GM19467 (cell line): ENCODE results near the gene PIP4K2A.
"Not testable (repeated sequence)": the region's sequence is repeated elsewhere in the genome, so short reads cannot be mapped to it uniquely, and the experiment has no call there.

Experiments
- ATAC-seq: cut with Tn5 transposase; IDR thresholded peaks from one replicate; pipeline ENCODE4 v1.9.1; 2021; ENCODE audit warnings: mild to moderate bottlenecking, moderate library complexity; ENCODE audit not compliant: unreplicated experiment

The PIP4K2A gene

GRCh38 chr10:22719406-22720042 lies 5.1 kb upstream of the PIP4K2A start:
- ATAC-seq: no peak

DNA sequence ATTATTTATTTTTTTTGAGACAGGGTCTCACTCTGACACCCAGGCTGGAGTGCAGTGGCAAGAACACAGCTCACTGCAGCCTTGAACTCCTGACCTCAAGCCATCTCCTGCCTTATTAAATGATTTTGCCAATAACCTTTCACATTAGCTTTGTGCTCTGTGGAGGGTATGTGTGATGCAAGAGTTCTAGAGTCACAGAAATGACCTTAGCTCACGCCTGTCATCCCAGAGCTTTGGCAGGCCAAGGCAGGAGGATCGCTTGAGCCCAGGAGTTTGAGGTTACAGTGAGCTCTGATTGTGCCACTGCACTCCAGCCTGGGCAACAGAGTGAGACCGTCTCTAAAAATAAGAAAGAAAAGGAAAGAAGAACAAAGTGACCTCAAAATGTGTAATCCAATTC lies 4.3 kb upstream of the PIP4K2A start:
- ATAC-seq: not testable (repeated sequence)

GRCh38 chr10:22717728-22718127 lies 3.4 kb upstream of the PIP4K2A start:
- ATAC-seq: no peak

GRCh38 chr10:22716943-22717342 lies 2.6 kb upstream of the PIP4K2A start:
- ATAC-seq: no peak

- ATAC-seq: no peak
Observed at GRCh38 chr10:22715290-22715625, 880 bp upstream of the PIP4K2A start.

GRCh38 chr10:22713853-22714478 lies 412 bp downstream of the PIP4K2A start:
- ATAC-seq: peak; percentile 27

- ATAC-seq: no peak
Observed at GRCh38 chr10:22712956-22713852, 1.2 kb downstream of the PIP4K2A start.

DNA sequence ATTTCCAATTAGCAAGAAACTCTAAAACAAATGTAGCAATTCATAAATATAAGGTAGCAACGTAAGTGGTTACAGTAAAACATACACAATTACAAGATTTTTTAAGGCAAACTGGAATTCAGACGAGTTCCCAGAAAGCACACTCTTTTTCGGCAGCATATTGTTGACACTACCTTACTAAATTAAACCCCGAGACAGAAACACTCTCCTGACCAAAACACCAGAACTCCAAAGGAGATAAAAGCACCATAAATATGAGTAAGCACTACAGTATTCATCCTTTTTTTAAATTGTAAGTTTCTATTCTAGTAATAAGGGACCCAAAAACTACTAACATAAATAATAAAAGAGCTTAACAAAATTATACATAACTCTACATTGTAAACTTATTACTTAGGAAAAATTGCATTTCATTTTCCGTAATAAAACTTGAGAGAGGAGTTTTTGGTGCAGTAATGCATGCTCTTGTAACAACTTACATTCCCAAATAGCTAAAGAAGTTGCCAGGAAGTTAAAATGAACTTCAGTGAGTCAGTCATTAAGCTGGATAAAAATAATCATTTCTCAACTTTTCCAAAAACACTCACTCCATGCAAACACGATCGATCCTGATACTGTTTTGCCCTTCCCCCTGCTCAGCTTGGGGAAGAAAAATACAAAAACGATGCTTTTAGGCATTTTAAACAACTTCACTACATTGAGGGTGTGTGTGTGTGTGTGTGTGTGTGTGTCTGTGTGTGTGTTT lies 2.0 kb downstream of the PIP4K2A start:
- ATAC-seq: no peak

- no peak for ATAC-seq
Observed at GRCh38 chr10:22711373-22711772, 3.0 kb downstream of the PIP4K2A start.

DNA sequence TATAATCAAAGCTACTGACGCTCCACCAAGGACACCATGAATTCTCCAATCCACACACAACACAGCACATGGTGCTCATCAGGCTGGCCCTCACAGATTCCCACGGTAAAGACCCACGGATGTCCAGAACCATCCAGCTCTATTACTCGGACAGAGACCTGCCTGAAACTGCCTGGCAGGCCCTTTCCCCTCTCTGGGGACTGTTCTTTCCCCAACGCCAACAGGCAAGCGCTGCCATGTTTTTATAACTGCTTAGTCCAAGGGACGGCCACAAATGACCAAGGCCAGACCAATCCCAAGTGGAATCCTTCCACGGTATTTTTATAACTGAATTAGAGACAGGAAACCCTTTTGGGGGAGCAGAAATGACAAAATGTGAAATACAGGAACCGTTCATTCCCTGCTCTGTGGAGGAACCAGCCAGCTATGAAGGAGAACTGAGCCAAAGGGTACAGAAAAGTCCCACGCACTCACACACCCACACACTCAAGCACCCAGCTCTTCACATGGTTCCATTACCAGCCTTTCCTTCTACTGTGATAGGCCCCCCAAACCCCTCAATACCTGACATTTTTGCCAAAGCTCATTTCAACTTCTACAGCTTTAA lies 4.1 kb downstream of the PIP4K2A start:
- ATAC-seq: no peak

DNA sequence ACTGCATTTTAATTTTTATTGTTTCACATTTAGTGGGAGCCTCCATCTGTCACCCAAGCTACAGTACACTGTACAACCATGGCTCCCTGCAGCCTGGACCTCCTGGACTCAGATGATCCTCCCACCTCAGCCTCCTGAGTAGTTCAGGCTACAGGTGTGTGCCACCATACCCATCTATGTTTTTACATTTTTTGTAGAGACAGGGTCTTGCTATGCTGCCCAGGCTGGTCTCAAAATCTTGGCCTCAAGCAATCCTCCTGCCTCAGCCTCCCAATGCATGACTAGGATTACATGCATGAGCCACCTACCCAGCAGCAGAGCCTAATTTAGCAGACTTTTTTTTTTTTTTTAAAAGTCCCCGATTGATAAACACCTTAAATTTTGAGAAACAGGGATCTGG lies 5.6 kb downstream of the PIP4K2A start:
- ATAC-seq: no peak

- no peak for ATAC-seq
Observed at GRCh38 chr10:22705527-22705926, 8.9 kb downstream of the PIP4K2A start.

DNA sequence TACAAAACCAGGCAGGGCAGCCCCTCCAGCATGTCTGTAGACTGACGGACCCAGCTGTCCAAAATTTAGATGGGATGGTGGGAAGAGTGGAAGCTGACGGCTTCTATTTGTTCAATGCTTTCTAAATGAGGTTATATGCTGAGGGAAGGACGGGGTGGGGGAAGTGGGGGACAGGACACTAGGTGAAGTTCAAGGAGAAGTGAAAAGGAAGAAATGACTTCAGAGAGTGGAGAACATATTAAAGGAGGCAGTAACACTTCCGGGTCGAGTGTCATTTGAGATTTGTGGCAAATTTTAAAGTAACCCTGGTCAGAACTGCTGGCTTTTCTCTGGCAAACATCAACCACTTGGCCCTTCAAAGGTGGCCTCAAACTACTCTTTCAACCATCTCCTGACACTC lies 9.4 kb downstream of the PIP4K2A start:
- no peak for ATAC-seq

- peak; percentile 37 for ATAC-seq
Observed at GRCh38 chr10:22704471-22704911, 9.9 kb downstream of the PIP4K2A start.

GRCh38 chr10:22702348-22702747 lies 12.0 kb downstream of the PIP4K2A start:
- no peak for ATAC-seq

DNA sequence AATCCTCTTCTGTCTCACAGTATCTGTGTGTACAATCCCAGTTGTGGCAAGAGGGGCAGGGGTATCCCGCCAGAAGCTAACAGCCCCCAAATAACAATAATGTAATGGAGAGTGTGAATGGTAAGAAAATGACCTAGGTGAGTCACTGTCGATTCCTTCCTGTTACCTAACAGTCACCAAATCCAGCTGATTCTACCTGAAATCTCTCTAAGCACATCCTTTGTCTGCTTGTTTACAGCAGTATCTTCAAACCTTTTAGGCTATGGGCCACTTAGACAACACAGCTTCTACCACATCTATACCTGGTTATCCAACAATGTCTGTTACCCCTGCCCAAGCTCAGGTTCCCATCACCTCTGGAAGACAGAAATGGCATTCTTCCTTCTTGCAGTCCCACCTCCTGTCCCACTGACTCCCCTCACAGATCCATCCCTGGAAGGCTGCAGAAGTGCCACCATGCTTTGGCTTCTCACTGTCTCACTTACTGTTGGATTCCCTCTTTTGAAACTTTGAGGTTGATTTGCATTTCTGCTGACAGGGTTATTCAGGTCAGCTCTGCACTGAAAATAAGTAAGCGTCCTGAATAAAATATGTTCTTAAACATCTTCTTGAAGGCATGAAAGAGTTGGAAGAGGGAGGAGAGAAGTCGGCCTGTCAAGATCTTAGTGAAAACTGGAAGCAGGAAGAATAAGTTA lies 13.1 kb downstream of the PIP4K2A start:
- ATAC-seq: no peak

DNA sequence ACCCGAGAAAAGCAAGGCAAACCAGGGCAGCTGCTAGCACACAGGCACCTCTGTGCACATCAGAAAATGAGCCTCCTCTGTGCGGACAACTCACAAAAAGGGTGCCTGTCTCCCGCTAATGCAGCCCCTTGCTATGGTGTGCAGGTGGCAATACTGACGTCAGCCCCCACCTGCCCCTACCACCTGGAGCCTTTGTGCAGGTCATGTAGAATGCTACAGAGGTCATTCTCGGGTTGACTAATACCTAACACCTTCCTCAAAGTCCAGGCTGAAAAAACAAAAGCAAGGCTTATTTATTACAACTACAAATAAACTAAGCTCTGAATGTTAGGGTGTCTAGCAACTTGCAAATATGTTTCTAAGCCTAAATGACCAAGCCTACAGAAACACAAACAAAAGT lies 13.9 kb downstream of the PIP4K2A start:
- no peak for ATAC-seq

- ATAC-seq: no peak
Observed at GRCh38 chr10:22699976-22700375, 14.4 kb downstream of the PIP4K2A start.

DNA sequence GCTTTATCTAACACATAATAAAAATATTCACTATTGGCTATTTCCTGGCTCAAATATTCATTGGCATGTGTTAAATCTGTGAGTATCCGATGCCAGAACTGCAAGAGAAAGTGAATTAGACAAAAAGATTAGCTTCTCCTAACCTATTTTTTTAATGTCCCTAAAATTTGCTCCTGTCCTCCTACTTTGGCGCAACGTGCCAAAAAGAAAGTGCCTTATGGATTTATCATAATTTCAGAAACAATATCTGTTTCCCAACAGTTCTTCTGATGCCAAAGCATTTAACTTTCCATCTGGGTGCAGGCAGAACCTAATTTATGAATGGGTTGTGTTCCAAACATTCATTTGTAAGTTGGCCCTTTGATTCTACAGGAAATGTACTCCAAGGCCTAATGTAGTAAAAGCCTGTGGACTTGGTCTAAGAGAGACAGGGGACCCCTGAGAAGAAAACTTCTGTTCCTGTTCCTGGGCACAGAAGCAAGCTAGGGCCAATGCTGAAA lies 15.4 kb downstream of the PIP4K2A start:
- ATAC-seq: no peak

GRCh38 chr10:22697800-22698199 lies 16.6 kb downstream of the PIP4K2A start:
- ATAC-seq: no peak
